Activated CD8-positive, alpha-beta T cell treated with anti-CD3 and anti-CD28 coated beads, Interleukin-2, amount 10 ng/mL, durations not matched to agents 7 days and 5 days (primary cell): Measurements from ENCODE around the gene KLF11. TPM values are rescaled to one million over a fixed set of nuclear protein-coding genes. Genes with fewer than 3 reads are reported as not detected.
A peak's percentile ranks its signal among the peaks of the same experiment; 100 is the strongest.
"Not testable (repeated sequence)": the region's sequence is repeated elsewhere in the genome, so short reads cannot be mapped to it uniquely, and the experiment has no call there.

Experiments
- ATAC-seq: fragments of 150-1000 bp; cut with Tn5 transposase; one replicate; pipeline ENCODE4 v1.10.0; 2021; ENCODE audit warnings: moderate library complexity
- CTCF ChIA-PET: fragments of 350-600 bp; sonication (Branson Sonifier 250); formaldehyde crosslinking; loops from one replicate; lab custom pipeline; 2021; ENCODE audit warnings: antibody characterized with exemption; lab: Charles Lee
- POLR2A ChIA-PET: fragments of 350-600 bp; sonication (Branson Sonifier 250); formaldehyde crosslinking; loops from one replicate; lab custom pipeline; 2021; ENCODE audit warnings: antibody characterized with exemption; lab: Charles Lee
- DNase-seq: peaks from one replicate; pipeline ENCODE4 v3.0.0-alpha.2; 2020
- H3K27ac Mint-ChIP-seq: one replicate; pipeline ENCODE4 v1.8.0; 2021; ENCODE audit warnings: mild to moderate bottlenecking, mixed read lengths
- H3K27me3 Mint-ChIP-seq: one replicate; pipeline ENCODE4 v1.8.0; 2021; ENCODE audit warnings: low read depth, mixed read lengths
- H3K36me3 Mint-ChIP-seq: one replicate; pipeline ENCODE4 v1.8.0; 2021; ENCODE audit warnings: low read depth, mixed read lengths
- H3K4me1 Mint-ChIP-seq: one replicate; pipeline ENCODE4 v1.8.0; 2021; ENCODE audit warnings: low read depth, mixed read lengths
- H3K4me3 Mint-ChIP-seq: one replicate; pipeline ENCODE4 v1.8.0; 2021; ENCODE audit warnings: mild to moderate bottlenecking, mixed read lengths
- H3K9me3 Mint-ChIP-seq: one replicate; pipeline ENCODE4 v1.8.0; 2022; ENCODE audit warnings: mixed read lengths; ENCODE audit not compliant: insufficient read depth
- total RNA-seq, 2 experiments: library from RNA; stranded (reverse); gene quantifications; one replicate each; pipeline ENCODE4 v1.2.3, GENCODE V29; 2021

Gene KLF11
- total RNA-seq, 2 experiments from 2014 or later, result 6.8 to 9.2 TPM

GRCh38 chr2:10028988-10029874 lies 14.1 kb upstream of the KLF11 start:
- peak overlapping the region; percentile 79 for H3K27ac Mint-ChIP-seq
- ChIA-PET POLR2A (interaction anchor here (0.5 to 2.3 kb wide), 5 partner anchors 14 to 473 kb away, joined by 3 to 17 read pairs (median 4); partner anchors contain the start of genes ADAM17 and KLF11), CTCF (interaction anchor here (1.0 to 4.1 kb wide), 8 partner anchors 19 to 379 kb away, joined by 3 to 22 read pairs (median 5); partner anchors contain the start of gene TAF1B)
- H3K9me3 Mint-ChIP-seq, result no peaks in the 10 kb centered on the region
- DNase-seq, result peak; percentile 77
- ATAC-seq, result peak; percentile 90
- H3K4me3 Mint-ChIP-seq, result peak overlapping the region; percentile 64
- H3K4me1 Mint-ChIP-seq, result peaks cover 28% of the 10 kb centered on the region
- no peaks in the 10 kb centered on the region for H3K27me3 Mint-ChIP-seq
- H3K36me3 Mint-ChIP-seq, result no peaks in the 10 kb centered on the region

DNA sequence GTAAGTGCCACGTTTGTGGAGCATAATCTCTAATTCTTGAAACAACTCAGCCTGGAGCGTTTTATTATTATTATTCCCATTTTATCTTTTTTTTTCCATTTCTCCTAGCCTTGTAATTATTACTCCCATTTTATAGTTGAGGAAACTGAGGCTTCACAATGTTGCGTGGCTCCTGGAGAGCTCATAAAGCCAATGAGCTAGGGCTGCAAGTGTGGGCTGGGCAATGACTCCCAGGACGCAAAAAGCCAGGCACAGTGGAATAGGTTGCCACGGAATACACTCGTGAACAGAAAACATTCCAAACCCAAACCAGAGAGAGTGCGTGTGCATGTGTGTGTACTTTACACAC lies 13.5 kb upstream of the KLF11 start:
- DNase-seq (no peak), ATAC-seq (no peak)
- ChIA-PET POLR2A (interaction anchor here (0.5 to 2.3 kb wide), 3 partner anchors 13 to 204 kb away, joined by 3 to 17 read pairs (median 6); partner anchors contain the start of gene KLF11), CTCF (interaction anchor here (1.0 to 4.1 kb wide), 6 partner anchors 18 to 378 kb away, joined by 3 to 22 read pairs (median 5); partner anchors contain the start of gene TAF1B)
- peaks cover 2% of the 10 kb centered on the region for H3K27me3 Mint-ChIP-seq
- no peaks in the 10 kb centered on the region for H3K9me3 Mint-ChIP-seq
- H3K4me3 Mint-ChIP-seq, result peak overlapping the region; percentile 64
- no peaks in the 10 kb centered on the region for H3K36me3 Mint-ChIP-seq
- H3K27ac Mint-ChIP-seq, result peak overlapping the region; percentile 79
- H3K4me1 Mint-ChIP-seq, result peaks cover 30% of the 10 kb centered on the region

- H3K27me3 Mint-ChIP-seq, result peaks cover 2% of the 10 kb centered on the region
- CTCF ChIA-PET, result interaction anchor here (2.4 to 4.1 kb wide), 2 partner anchors 18 to 46 kb away, joined by 15 to 22 read pairs; no protein-coding TSS in a partner anchor
- H3K36me3 Mint-ChIP-seq, result no peaks in the 10 kb centered on the region
- H3K9me3 Mint-ChIP-seq, result no peaks in the 10 kb centered on the region
- peaks cover 33% of the 10 kb centered on the region for H3K4me1 Mint-ChIP-seq
- no peak overlapping the region for H3K4me3 Mint-ChIP-seq
- POLR2A ChIA-PET, result no interaction called here
- H3K27ac Mint-ChIP-seq, result peak overlapping the region; percentile 19
- ATAC-seq, result no peak
- DNase-seq, result no peak
These were observed 13.0 kb upstream of the KLF11 start for GRCh38 chr2:10030311-10030736.

- POLR2A ChIA-PET, H3K36me3 Mint-ChIP-seq, ATAC-seq: not testable (repeated sequence)
These were observed 12.6 kb upstream of the KLF11 start for GRCh38 chr2:10030798-10031197.

GRCh38 chr2:10031886-10032745 lies 11.2 kb upstream of the KLF11 start:
- POLR2A ChIA-PET, result interaction anchor here (1.2 kb wide), 1 partner anchor 12 kb away, joined by 3 read pairs; the partner anchor contains the start of gene KLF11
- Mint-ChIP-seq H3K27ac (peak overlapping the region; percentile 33), H3K9me3 (no peaks in the 10 kb centered on the region), H3K4me3 (no peak overlapping the region), H3K36me3 (no peaks in the 10 kb centered on the region), H3K27me3 (peaks cover 2% of the 10 kb centered on the region), H3K4me1 (peaks cover 36% of the 10 kb centered on the region)
- CTCF ChIA-PET, result interaction anchor here (1.0 kb wide), 1 partner anchor 48 kb away, joined by 4 read pairs; no protein-coding TSS in a partner anchor
- ATAC-seq, result no peak
- no peak for DNase-seq

More at GRCh38 chr2:10030798-10031197, 12.6 kb upstream of the KLF11 start:
- H3K9me3 Mint-ChIP-seq, H3K4me3 Mint-ChIP-seq, H3K27ac Mint-ChIP-seq, H3K27me3 Mint-ChIP-seq, DNase-seq: not testable (repeated sequence)
- peaks cover 33% of the 10 kb centered on the region for H3K4me1 Mint-ChIP-seq
- CTCF ChIA-PET, result interaction anchor here (2.4 to 4.1 kb wide), 2 partner anchors 17 to 46 kb away, joined by 15 to 22 read pairs; no protein-coding TSS in a partner anchor

DNA sequence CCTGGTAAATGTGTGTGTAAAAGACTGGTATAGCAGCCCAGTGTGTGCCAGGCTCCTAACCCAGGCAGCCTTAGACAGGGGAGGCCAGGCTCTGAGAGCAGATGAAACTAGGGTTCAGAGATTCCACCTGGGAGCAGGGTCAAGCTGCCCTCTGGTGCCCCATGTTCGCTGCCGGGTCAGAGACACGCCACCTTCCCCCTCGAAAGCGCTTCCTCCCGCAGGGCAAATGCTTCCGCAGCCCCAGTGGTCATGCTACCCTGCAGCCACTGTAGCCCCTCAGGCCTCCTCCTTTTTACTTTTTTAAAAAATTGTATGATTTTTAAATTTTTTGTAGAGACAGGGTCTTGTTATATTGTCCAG lies 10.6 kb upstream of the KLF11 start:
- Mint-ChIP-seq H3K4me3 (no peak overlapping the region), H3K9me3 (no peaks in the 10 kb centered on the region), H3K36me3 (no peaks in the 10 kb centered on the region), H3K4me1 (peaks cover 36% of the 10 kb centered on the region), H3K27me3 (peaks cover 2% of the 10 kb centered on the region), H3K27ac (peak overlapping the region; percentile 33)
- DNase-seq, result no peak
- no peak for ATAC-seq
- ChIA-PET POLR2A (no interaction called here), CTCF (interaction anchor here (1.3 kb wide), 1 partner anchor 16 kb away, joined by 3 read pairs; no protein-coding TSS in a partner anchor)

GRCh38 chr2:10033251-10034006 lies 9.9 kb upstream of the KLF11 start:
- H3K27ac Mint-ChIP-seq, result no peak overlapping the region
- H3K27me3 Mint-ChIP-seq, result peaks cover 4% of the 10 kb centered on the region
- ChIA-PET POLR2A (no interaction called here), CTCF (interaction anchor here (1.3 kb wide), 1 partner anchor 16 kb away, joined by 3 read pairs; no protein-coding TSS in a partner anchor)
- ATAC-seq, result no peak
- no peak overlapping the region for H3K4me3 Mint-ChIP-seq
- peaks cover 32% of the 10 kb centered on the region for H3K4me1 Mint-ChIP-seq
- no peaks in the 10 kb centered on the region for H3K9me3 Mint-ChIP-seq
- no peaks in the 10 kb centered on the region for H3K36me3 Mint-ChIP-seq
- no peak for DNase-seq

DNA sequence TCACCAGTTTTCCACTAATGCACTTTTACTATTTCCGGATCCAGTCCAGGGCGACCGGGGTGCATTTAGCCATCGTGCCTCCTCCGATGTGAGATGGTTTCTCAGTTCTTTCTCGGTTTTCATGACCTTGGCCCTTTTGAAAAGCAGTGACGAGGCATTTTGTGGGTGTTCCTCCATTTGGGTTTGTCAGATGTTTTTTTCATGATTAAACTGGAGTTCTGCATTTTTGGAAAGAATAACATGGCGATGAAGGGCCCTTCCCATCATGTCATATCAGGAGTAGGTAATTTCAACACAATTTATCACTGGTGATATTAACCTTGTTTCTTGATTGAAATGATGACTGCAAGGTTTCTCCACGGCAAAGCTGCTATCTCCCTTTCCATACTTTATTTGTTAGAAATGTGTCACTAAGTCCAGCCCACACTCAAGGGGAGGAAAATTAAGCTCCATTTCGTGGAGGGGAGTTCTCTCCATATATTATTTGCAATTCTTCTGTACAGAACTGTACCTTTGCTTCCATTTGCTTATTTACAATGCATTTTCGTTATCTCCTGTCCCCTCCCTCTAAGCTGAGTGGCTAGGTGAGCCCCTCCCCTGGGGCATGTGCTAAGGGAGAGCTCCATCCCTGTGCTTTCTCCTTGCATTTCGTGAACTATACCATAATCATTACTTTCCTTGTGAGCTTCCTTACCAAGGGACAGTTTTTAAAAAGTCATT lies 8.9 kb upstream of the KLF11 start:
- no peaks in the 10 kb centered on the region for H3K36me3 Mint-ChIP-seq
- ChIA-PET CTCF (interaction anchor here (0.9 to 2.1 kb wide), 2 partner anchors 14 to 50 kb away, joined by 3 to 8 read pairs; no protein-coding TSS in a partner anchor), POLR2A (interaction anchor here (0.5 kb wide), 1 partner anchor 78 kb away, joined by 3 read pairs; no protein-coding TSS in a partner anchor)
- peaks cover 9% of the 10 kb centered on the region for H3K27me3 Mint-ChIP-seq
- H3K9me3 Mint-ChIP-seq, result no peaks in the 10 kb centered on the region
- ATAC-seq, result no peak
- H3K4me1 Mint-ChIP-seq, result peaks cover 21% of the 10 kb centered on the region
- H3K27ac Mint-ChIP-seq, result no peak overlapping the region
- DNase-seq, result no peak
- no peak overlapping the region for H3K4me3 Mint-ChIP-seq

DNA sequence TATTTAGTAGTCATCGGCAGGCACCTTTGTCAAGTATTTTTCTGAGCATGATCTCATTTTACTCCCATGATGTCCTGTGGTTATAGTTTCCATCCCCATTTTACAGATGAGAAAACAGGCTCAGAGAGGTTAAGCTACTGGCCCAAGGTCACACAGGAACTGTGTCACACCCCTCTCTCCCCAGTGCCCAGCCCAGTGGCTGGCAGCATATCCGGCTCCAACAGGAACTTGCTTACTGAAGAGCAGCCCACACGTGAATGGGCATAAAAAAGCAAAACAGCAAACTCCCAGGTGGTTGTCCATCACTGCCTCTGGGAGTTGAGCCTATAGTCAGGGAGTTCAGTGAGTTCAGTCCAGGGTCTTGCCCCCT lies 8.3 kb upstream of the KLF11 start:
- ChIA-PET POLR2A (interaction anchor here (0.5 kb wide), 1 partner anchor 78 kb away, joined by 3 read pairs; no protein-coding TSS in a partner anchor), CTCF (interaction anchor here (0.9 to 2.1 kb wide), 2 partner anchors 13 to 51 kb away, joined by 3 to 8 read pairs; no protein-coding TSS in a partner anchor)
- no peaks in the 10 kb centered on the region for H3K9me3 Mint-ChIP-seq
- H3K27me3 Mint-ChIP-seq, result peaks cover 13% of the 10 kb centered on the region
- H3K4me3 Mint-ChIP-seq, result no peak overlapping the region
- no peaks in the 10 kb centered on the region for H3K36me3 Mint-ChIP-seq
- peaks cover 16% of the 10 kb centered on the region for H3K4me1 Mint-ChIP-seq
- DNase-seq, result no peak
- H3K27ac Mint-ChIP-seq, result no peak overlapping the region
- ATAC-seq, result no peak

GRCh38 chr2:10035633-10036032 lies 7.7 kb upstream of the KLF11 start:
- no peak overlapping the region for H3K4me3 Mint-ChIP-seq
- ATAC-seq, result no peak
- no peak overlapping the region for H3K27ac Mint-ChIP-seq
- no peaks in the 10 kb centered on the region for H3K36me3 Mint-ChIP-seq
- H3K27me3 Mint-ChIP-seq, result peaks cover 16% of the 10 kb centered on the region
- CTCF ChIA-PET, result interaction anchor here (1.1 to 2.1 kb wide), 3 partner anchors 11 to 222 kb away, joined by 3 to 8 read pairs (median 3); no protein-coding TSS in a partner anchor
- no peaks in the 10 kb centered on the region for H3K9me3 Mint-ChIP-seq
- DNase-seq, result no peak
- peaks cover 10% of the 10 kb centered on the region for H3K4me1 Mint-ChIP-seq
- POLR2A ChIA-PET, result no interaction called here
